GDM1 (cell line): ENCODE measurements around the gene NFX1.
"Not testable (repeated sequence)": the region's sequence is repeated elsewhere in the genome, so short reads cannot be mapped to it uniquely, and the experiment has no call there.

Source experiments
- DNase-seq: peaks from one replicate; lab custom pipeline; 2025; lab: John Stamatoyannopoulos, UW

NFX1 gene

DNA sequence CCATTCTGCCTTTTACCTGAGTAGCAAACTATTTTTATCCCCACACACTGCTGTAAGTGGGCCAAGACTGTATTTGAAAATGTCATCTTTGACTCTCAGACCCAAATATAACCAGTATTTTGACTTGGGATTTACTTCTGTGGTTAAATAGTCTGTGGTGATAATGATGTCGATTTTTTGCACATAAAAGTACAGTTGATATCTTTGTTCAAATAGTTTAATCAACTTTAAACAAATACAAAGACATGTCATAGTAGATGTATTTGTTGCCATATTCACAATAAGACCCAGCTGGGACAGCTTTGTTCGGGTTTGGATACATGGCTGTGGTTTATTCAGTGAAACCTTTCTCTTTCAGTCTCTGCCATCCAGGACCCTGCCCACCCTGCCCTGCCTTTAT, 20.4 kb downstream of the NFX1 start:
- no peak for DNase-seq

DNA sequence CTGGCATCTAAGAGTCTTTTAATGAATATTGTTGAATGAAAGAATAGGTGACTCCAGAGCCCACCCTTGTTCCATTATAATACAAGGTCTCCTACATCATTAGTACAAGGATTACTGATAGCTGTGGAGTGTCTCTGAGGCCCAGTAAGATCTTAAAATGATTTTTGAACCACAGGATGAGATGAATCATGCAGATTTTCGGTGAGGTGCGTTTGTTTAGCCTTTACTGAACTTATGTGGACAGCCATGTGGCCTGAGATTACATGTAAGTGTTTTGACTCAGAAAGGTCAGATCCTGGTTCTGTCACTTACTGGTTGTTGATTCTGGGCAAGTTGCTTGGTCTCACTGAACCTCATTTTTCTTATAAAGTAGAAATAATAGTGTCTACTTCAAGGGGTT, 21.6 kb downstream of the NFX1 start:
- no peak for DNase-seq

DNA sequence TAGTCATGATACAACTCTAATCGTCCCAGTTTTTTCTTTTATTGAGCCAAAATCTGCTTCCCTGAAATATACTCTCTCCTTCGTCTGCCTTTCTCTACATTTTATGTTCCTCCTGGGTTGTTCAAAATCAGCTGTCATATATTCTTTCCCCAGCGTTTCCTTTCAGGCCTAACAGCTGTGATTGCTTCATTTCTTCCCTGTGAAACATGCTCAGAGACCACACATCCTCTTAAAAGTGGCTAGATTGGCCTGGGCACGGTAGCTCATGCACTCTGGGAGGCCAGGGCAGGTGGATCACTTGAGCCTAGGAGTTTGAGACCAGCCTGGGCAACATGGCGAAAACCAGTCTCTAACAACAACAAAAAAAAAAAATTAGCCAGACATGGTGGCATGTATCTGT, 25.1 kb downstream of the NFX1 start:
- no peak for DNase-seq

DNA sequence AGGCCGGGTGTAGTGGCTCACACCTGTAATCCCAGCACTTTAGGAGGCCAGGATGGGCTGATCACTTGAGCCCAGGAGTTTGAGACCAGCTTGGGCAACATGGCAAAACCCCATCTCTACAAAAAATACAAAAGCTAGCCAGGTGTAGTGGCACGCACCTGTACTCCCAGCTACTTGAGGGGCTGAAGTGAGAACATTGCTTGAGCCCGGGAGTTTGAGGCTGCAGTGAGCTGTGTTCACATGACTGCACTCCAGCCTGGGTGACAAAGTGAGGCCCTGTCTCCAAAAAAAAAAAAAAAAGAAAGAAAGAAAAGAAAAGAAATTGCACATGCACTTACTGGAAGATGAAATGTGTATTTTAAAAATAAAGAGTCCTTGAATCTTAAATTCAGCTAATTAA, 26.8 kb downstream of the NFX1 start:
- DNase-seq: not testable (repeated sequence)

DNA sequence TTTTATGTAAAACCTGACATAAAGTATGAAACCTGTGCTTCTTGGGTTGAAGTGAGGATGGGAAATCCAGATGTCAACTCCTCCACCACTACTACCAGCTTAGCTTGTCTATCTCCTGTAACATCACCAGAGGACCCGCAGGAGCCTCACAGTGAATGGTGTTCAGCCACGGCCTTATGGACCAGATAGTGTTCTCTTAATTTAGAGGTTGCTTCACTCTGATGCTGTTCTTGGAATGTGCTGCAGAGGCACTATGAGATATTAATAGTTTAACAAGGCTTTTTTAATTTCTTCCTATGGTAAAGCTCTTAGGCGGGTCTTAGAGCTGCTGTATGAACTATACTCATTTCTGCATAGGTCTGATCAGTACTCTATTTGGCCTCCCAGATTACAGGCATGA, 27.9 kb downstream of the NFX1 start:
- DNase-seq: no peak

DNA sequence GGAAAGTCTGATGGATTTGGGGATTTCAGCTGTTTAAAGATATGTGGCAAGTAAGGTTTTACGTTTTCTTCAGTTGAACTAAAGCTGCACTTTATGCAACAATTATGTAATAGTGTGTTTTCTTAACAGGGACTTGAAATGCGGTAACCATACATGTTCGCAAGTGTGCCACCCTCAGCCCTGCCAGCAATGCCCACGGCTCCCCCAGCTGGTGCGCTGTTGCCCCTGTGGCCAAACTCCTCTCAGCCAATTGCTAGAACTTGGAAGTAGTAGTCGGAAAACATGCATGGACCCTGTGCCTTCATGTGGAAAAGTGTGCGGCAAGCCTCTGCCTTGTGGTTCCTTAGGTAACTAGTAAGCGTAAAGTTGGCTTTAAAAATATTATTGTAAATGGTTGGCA, 28.5 kb downstream of the NFX1 start:
- DNase-seq: no peak

DNA sequence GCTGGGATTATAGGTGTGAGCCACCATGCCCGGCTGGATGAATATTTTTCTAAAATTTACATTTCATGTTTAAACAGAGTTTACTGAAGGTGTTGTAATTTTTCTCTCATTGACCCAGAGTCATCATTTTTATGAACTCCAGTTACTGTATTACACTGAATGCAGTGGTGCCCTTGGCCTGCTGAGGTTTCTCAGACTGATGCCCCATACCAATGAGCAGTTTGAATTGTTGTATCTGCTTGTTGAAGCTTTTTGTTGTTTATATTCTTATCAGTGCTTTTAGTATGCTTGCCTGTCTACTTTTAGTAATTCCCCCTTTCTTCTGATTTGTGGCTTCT, 29.9 kb downstream of the NFX1 start:
- DNase-seq: no peak

DNA sequence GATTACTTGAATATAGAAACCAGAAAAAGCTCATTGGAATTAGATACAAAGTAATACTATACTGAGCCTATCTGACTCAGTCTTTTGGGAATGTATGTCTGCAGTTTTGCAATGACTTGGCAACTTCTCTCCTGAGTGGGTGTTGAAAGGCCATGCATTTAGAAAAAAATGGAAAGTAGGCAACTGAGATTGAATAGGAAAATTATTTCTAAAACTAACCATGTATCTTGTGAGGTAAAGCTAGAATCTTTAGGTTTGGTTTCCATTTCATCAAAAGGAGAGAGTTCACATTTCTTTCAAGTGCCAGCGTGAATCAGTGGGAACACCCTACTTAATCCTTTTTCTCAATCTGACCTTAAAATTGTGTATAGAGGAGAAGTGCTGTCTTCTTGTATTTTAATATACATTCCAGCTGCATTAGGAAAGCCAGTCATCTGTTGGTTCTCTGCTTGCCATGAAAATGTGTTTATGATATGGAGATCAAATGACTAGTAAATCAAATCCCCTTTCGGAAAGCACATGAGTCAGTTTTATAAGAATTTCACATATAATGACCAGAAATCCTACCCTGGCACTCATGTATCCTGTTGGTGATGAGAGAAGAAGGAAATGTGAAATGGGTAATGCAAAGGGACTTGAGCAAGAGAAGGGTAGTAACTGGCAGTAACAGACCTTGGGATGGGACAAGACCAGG, 30.4 kb downstream of the NFX1 start:
- no peak for DNase-seq

DNA sequence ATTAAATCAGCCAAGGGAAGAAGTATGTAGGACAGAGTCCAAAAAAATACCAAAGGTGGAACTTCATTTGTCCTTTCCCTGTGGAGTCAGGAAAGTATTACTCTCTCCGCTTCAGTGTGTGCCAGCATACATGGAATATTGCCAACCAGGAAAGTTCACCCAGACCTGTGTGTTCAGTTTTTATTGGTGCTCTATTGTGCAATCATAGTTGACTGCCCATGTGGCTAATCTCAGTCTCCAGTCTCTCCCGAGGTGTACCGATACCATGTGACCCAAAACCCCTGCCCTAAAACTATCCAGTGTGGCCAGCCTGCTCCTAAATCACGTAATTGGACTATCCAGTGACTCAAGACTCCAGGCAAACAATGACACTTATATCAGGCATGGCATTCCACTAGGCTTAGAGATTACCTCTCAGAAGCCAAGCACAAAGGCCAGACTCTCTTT, 38.8 kb downstream of the NFX1 start:
- no peak for DNase-seq

DNA sequence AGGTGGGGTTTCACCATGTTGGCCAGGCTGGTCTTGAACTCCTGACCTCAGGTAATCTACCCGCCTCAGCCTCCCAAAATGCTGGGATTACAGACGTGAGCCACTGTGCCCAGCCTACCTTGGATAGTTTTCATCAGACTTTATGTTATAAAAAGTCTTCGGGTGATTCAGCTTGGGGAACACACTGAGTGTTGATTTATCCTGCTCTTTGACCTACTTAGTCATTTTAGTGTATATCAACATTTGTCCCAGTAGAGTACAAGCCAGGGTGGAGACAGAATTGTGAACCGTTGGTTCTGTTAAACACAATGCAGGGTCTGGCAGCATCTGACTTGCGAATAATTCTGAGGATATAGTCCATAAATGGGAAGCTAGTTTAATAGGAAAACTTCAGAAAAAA, 39.7 kb downstream of the NFX1 start:
- DNase-seq: no peak

DNA sequence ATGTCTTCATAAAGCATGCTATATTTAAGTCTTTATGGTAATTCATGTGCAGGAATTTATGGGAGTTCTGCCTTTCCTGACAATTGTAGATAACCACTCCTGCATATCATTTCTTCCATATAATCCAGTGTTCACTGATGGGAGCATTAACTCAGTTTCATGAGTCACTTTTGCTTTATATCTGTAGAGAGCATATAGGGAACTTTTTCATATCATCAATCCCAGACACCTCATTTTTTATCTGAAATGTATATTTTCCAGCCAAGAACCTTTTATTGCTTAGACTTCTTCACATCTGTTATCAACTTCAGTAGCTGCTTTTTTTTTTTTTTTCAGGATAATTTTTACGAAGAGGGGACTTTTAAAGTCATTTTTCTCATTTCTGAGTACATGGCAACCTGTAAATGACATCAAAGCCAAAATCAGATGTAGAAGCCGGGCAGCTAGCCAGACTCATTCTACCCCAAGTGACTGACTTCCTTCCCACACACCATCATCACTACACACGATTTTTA, 41.1 kb downstream of the NFX1 start:
- DNase-seq: no peak

DNA sequence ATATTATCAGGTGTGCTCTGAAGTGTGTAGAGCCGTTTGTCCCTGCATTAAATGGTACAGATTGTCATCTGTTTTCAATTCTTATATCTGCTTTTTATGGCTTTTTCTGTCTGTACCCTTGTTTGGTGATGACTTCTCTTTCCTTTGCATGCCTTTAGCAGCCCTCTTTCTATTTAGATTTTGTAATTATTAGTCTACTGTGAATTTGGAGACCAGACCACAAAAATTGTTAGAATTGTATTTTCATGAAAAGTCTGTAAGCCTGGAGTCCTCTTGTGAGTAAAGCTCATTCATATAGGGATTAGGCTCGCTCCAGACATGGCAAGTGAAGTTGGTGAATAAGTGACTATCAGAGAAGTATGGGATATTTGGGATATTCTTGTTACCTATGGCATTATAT, 41.7 kb downstream of the NFX1 start:
- DNase-seq: no peak

DNA sequence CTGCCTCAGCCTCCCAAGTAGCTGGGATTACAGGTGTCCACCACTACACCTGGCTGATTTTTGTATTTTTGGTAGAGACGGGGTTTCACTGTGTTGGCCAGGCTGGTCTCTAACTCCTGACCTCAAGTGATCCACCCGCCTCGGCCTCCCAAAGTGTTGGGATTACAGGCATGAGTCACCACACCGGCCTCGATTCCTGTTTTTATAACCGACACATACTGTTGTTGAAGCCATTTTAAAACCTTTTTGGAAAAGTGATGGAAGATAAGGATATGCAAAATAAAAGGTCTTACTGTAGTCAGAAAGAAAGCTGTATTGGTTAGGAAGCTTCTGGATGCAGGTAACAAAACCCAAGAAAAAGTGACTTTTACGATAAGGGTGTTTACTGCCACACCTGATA, 42.6 kb downstream of the NFX1 start:
- DNase-seq: not testable (repeated sequence)

DNA sequence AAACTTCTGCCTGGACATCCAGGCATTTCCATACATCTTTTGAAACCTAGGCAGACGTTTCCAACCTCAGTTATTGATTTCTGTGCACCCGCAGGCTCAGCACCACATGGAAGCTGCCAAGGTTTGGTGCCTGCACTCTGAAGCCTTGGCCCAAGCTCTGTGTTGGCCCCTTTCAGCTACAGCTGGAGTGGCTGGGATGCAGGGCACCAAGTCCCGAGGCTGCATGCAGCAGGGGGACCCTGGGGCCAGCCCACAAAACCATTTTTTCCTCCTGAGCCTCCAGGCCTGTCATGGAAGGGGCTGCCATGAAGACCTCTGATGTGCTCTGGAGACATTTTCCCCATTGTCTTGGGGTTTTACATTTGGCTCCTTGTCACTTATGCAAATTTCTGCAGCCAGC, 49.9 kb downstream of the NFX1 start:
- no peak for DNase-seq

DNA sequence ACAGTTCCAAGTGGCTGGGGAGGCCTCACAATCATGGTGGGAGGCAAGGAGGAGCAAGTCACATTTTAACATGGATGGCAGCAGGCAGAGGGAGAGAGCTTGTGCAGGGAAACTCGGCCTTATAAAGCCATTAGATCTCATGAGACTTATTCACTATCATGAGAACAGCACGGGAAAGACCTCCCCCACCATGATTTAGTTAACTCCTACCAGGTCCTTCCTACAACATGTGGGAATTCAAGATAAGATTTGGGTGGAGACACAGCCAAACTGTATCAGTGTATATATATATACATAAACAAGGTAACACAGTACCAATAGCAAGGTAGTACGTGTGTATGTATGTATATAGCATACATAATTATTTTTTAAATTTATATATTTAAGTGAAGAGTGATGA, 50.9 kb downstream of the NFX1 start:
- no peak for DNase-seq

DNA sequence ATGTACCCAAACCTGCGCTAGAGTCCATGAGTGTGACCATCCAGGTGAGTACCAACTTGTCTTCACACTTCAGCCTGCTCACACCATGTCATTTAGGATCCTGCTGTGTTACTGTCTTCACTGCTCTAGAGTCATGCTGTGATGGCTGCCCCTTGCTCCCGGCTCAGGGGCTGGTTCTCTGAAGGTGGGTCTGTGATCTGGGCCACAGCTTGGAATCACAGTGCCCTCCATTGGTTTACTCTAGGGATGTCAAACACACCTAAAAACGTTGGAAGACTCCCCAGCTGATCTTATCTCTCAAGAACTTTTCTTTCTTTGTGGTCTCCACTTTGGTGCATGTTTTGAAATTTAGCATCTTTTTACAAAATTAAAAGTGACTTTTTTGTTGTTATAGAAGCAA, 53.8 kb downstream of the NFX1 start:
- DNase-seq: no peak

DNA sequence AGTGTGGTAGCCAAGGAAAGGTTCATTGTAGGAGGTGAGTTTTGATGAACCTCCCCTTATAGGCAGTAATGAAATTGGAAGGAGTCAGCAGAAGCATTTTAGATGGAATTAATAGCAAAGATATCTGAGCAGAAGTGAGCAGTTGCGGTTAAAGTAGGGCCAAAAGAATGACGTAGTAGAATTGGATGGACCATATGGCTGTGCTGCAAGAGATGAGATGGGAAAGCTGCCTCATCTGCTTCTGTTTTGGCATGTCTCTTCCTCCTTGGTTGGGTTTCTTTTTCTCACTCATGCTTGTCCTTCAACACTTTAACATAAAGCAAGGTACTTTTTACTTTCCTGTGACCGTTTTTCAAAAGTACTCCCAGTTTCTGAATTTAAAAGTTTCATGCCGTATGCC, 56.2 kb downstream of the NFX1 start:
- DNase-seq: no peak

DNA sequence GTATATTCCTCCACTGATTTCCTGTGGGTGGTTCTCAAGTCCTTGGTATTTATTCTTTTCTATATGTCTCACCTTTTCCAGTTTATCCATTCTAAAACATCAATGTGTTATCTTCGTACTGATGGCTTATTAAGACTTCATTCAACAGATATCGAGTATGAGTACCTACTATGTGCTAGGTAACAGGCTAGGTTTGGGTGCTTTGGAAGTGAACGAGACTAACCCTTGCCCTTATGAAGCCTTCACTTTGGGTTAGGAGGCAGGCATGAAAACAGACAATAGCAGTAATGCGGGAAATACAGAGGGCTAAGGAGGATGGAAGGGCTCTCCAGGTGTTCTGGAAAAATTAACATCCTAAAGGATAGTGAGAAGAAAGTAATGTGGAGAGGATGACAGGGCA, 58.7 kb downstream of the NFX1 start:
- DNase-seq: no peak

DNA sequence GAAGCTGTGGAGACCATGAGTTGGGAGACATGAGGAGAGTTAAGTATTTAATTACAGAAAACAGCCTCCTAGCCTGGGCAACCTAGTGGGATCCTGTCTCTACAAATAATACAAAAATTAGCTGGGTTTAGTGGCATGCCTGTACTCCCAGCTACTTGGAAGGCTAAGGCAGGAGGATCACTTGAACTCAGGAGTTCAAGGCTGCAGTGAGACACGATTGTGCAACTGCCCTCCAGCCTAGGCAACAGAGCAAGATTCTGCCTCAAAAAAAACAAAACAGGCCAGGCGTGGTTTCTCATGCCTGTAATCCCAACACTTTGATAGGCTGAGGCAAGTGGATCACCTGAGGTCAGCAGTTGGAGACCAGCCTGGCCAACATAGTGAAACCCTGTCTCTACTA, 59.4 kb downstream of the NFX1 start:
- no peak for DNase-seq

DNA sequence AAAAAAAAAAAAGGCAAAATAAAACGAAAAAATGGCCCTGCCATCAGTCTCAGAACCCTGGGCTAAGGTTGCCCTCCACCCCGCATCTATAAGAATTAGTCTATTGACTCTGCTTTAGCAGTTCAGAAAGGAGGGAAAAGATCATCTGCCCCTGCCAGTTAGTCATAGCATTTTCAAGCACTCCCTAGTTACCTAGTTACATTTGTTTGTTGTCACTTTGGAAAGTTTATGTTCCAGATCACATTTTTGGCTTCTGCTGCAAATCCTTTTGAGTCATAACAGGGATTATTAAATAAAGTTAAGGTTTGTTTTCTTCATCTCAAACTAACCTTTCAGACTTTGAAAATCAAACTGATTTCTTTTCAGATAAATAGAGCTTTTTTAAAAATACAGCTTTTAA, 60.0 kb downstream of the NFX1 start:
- DNase-seq: no peak

DNA sequence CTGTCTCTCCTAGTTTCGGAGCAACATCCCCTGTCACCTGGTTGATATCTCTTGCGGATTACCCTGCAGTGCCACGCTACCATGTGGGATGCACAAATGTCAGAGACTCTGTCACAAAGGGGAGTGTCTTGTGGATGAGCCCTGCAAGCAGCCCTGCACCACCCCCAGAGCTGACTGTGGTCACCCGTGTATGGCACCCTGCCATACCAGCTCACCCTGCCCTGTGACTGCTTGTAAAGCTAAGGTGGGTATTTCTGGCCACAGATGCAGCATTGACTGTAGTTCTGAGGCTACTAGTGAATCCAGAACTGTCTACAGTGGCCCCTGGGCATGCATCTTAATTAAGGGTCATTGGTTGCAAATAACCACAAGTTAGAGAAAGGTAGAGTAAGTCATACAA, 61.2 kb downstream of the NFX1 start:
- DNase-seq: no peak

DNA sequence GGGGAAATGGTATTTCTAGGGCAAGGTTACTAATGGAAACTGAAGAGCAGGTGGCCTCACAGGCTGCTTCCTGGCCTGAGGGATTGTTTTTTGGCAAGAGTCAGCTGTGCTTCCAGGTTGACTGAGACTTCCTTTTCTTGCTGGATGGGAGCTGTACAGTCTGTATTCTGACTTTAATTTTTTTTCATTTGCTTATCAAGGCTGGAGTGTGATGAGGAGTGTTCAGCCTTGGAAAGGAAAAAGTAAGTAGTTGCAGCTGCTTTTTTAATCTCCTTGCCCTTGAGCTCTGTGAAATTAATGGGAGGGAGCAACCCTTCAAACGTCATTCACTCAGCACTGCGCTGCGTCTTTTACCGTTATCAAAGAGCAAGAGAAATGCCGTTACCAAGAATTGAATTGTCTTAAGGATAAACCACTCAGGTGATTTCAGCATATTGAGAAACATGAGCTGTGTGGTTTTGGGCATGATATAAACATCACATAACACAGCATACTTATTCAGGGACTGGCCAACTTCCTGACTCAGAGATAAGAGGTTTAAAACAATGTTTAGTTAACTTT, 64.4 kb downstream of the NFX1 start:
- DNase-seq: no peak

DNA sequence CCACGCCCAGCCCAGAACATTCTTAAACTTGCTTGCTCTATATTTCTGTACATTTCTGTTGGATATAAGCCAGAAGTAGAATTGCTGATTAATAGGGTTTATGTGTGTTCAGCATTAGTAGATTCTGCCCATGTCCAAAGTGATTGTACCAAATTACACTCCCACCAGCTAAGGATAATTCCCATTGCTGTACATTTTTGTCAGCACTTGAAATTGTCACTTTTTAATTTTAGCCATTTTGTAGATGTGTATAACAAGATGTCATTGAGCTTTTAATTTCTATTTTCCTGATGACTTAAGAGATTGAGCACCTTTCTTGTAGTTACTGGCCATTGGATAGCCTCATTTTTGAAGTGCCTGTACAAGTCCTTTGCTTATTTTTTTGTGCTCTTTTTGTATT, 65.6 kb downstream of the NFX1 start:
- no peak for DNase-seq

DNA sequence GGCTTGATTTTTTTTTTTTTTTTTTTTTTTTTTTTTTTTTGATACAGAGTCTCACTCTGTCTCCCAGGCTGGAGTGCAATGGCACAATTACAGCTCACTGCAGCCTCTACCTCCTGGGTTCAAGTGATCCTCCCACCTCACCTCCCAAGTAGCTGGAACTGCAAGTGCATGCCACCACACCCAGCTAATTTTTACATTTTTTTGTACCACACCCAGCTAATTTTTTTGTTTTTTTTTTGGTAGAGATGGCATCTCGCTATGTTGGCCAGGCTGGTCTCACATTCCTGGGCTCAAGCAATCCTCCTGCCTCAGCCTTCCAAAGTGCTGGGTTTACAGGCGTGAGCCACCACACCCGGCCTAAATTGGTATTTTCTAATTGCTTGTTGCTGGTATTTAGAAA, 68.3 kb downstream of the NFX1 start:
- DNase-seq: not testable (repeated sequence)
